Measurements from ENCODE around the gene HOXC5. TPM values are rescaled to one million over a fixed set of nuclear protein-coding genes. Genes with fewer than 3 reads are reported as not detected.

The HOXC5 gene
- total and polyA plus RNA-seq, 4 donors = not detected

- H3K27me3 ChIP-seq (ENCODE audit: control insufficient read depth in 4 of 4, insufficient read depth in 4 of 4, low read length in 3 of 4) = peaks cover 0 to 21% (median 1%) of the 10 kb centered on the region in 4 donors
- TF ChIP-seq ATF3 (IDR thresholded peaks at IDR 0.05) (no peak), FOXA2 (IDR thresholded peaks at IDR 0.05) (no peak), TAF1 (conservative IDR thresholded peaks at IDR 0.05) (no peak), EGR1 (IDR thresholded peaks at IDR 0.05; ENCODE audit: low read depth in 2 of 2) (no peak), FOXA1 (IDR thresholded peaks at IDR 0.05) (no peak), JUND (IDR thresholded peaks at IDR 0.05) (no peak), NR2F2 (IDR thresholded peaks at IDR 0.05) (no peak), HNF4G (IDR thresholded peaks at IDR 0.05) (no peak), SP1 (IDR thresholded peaks at IDR 0.05) (no peak), HNF4A (conservative IDR thresholded peaks at IDR 0.05) (no peak), GABPA (IDR thresholded peaks at IDR 0.05 in 1 of 2, conservative IDR thresholded peaks at IDR 0.05 in 1 of 2) (no peak), YY1 (IDR thresholded peaks at IDR 0.05) (no peak), REST (IDR thresholded peaks at IDR 0.05) (no peak)
- TF ChIP-seq, protein P1, sequence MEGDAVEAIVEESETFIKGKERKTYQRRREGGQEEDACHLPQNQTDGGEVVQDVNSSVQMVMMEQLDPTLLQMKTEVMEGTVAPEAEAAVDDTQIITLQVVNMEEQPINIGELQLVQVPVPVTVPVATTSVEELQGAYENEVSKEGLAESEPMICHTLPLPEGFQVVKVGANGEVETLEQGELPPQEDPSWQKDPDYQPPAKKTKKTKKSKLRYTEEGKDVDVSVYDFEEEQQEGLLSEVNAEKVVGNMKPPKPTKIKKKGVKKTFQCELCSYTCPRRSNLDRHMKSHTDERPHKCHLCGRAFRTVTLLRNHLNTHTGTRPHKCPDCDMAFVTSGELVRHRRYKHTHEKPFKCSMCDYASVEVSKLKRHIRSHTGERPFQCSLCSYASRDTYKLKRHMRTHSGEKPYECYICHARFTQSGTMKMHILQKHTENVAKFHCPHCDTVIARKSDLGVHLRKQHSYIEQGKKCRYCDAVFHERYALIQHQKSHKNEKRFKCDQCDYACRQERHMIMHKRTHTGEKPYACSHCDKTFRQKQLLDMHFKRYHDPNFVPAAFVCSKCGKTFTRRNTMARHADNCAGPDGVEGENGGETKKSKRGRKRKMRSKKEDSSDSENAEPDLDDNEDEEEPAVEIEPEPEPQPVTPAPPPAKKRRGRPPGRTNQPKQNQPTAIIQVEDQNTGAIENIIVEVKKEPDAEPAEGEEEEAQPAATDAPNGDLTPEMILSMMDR (IDR thresholded peaks at IDR 0.05; ENCODE audit: low read depth, low read length, missing input control) = no peak
- TF ChIP-seq, protein P2, sequence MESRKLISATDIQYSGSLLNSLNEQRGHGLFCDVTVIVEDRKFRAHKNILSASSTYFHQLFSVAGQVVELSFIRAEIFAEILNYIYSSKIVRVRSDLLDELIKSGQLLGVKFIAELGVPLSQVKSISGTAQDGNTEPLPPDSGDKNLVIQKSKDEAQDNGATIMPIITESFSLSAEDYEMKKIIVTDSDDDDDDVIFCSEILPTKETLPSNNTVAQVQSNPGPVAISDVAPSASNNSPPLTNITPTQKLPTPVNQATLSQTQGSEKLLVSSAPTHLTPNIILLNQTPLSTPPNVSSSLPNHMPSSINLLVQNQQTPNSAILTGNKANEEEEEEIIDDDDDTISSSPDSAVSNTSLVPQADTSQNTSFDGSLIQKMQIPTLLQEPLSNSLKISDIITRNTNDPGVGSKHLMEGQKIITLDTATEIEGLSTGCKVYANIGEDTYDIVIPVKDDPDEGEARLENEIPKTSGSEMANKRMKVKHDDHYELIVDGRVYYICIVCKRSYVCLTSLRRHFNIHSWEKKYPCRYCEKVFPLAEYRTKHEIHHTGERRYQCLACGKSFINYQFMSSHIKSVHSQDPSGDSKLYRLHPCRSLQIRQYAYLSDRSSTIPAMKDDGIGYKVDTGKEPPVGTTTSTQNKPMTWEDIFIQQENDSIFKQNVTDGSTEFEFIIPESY (IDR thresholded peaks at IDR 0.05) = no peak
- TF ChIP-seq, protein P3, sequence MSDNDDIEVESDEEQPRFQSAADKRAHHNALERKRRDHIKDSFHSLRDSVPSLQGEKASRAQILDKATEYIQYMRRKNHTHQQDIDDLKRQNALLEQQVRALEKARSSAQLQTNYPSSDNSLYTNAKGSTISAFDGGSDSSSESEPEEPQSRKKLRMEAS (IDR thresholded peaks at IDR 0.05) = no peak
- H3K9ac ChIP-seq (ENCODE audit: low read depth in 1 of 2, low read length in 2 of 2) = no peak overlapping the region
- H3K4me3 ChIP-seq (ENCODE audit: low read depth in 1 of 3, low read length in 3 of 3) = no peak overlapping the region
- H3K4me1 ChIP-seq (ENCODE audit: control insufficient read depth in 4 of 4, insufficient read depth in 4 of 4, low read length in 3 of 4) = no peaks in the 10 kb centered on the region
- WGBS = 85% methylated on average over 4 of the region's 4 CpGs
- no peak overlapping the region for H3K27ac ChIP-seq (ENCODE audit: low read depth in 1 of 2, low read length in 2 of 2)
- H3K36me3 ChIP-seq (ENCODE audit: control insufficient read depth in 4 of 4, insufficient read depth in 3 of 4, low read depth in 1 of 4, low read length in 3 of 4) = no peaks in the 10 kb centered on the region
- DNase-seq (ENCODE audit: low spot score) = no peak
- no peaks in the 10 kb centered on the region for H3K9me3 ChIP-seq (ENCODE audit: control insufficient read depth in 4 of 4, low read length in 3 of 4)
These were observed 35.7 kb downstream of the HOXC5 start for GRCh38 chr12:54068418-54069070.

Data from liver (tissue), 9 donors.